PC-9 (cell line): ENCODE measurements around the gene WASHC2A.

Experiments
- EZH2 ChIP-seq: fragments of 200-600 bp; sonication (generic); IDR thresholded peaks from 2 replicates; pipeline ENCODE4 v1.8.0; 2017; ENCODE audit warnings: antibody characterized with exemption, low read depth
- TF ChIP-seq, protein P1 (sequence below): fragments of 200-600 bp; sonication (generic); conservative IDR thresholded peaks from 2 replicates; pipeline ENCODE4 v1.6.1; 2017; ENCODE audit warnings: mixed run types, antibody characterized with exemption, mild to moderate bottlenecking, moderate library complexity

DNA sequence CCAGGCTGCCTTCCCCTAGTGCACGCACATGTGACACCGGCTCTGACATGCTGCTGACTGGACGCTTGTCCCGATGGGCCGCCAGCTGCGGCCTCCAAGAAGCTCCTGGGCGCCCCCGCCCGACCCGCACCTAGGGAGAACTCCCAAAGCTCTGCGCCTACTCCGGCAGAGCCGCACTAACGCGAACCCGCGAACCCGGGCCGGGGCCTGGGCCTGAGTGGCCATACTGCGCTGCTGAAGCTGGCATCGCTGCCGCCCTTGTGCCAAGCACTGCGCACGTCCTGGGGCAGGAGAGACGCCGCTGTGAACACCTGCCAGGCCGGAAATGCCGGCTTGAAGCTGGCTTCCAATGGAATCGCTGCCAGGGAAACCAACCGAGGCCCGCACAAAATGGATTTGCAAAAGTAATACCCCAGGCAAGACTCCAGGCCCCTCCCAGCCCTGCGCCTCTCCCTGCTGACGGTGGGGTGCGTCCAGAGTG is 85.1 kb downstream of the WASHC2A start:
- TF ChIP-seq EZH2: no peak
- TF ChIP-seq, protein P1, sequence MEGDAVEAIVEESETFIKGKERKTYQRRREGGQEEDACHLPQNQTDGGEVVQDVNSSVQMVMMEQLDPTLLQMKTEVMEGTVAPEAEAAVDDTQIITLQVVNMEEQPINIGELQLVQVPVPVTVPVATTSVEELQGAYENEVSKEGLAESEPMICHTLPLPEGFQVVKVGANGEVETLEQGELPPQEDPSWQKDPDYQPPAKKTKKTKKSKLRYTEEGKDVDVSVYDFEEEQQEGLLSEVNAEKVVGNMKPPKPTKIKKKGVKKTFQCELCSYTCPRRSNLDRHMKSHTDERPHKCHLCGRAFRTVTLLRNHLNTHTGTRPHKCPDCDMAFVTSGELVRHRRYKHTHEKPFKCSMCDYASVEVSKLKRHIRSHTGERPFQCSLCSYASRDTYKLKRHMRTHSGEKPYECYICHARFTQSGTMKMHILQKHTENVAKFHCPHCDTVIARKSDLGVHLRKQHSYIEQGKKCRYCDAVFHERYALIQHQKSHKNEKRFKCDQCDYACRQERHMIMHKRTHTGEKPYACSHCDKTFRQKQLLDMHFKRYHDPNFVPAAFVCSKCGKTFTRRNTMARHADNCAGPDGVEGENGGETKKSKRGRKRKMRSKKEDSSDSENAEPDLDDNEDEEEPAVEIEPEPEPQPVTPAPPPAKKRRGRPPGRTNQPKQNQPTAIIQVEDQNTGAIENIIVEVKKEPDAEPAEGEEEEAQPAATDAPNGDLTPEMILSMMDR: no peak
